Fibroblast of peridontal ligament (primary cell): ENCODE data around the gene PGAM1.
"Not testable (repeated sequence)": the region's sequence is repeated elsewhere in the genome, so short reads cannot be mapped to it uniquely, and the experiment has no call there.

Source experiments
- DNase-seq: peaks from one replicate; pipeline ENCODE4 v3.0.0-alpha.2; 2010; ENCODE audit errors: extremely low read depth

The PGAM1 gene

GRCh38 chr10:97456686-97457065 is 30.7 kb downstream of the PGAM1 start:
- no peak for DNase-seq

- no peak for DNase-seq
Observed at GRCh38 chr10:97459111-97459510, 33.1 kb downstream of the PGAM1 start.

- DNase-seq = no peak
Observed at GRCh38 chr10:97459933-97460332, 33.9 kb downstream of the PGAM1 start.

GRCh38 chr10:97462309-97462708 is 36.3 kb downstream of the PGAM1 start:
- no peak for DNase-seq

- DNase-seq = peak; percentile 82
Observed at GRCh38 chr10:97463363-97464132, 37.6 kb downstream of the PGAM1 start.

- DNase-seq = no peak
Observed at GRCh38 chr10:97464226-97464625, 38.2 kb downstream of the PGAM1 start.

- no peak for DNase-seq
Observed at GRCh38 chr10:97465982-97466381, 40.0 kb downstream of the PGAM1 start.

- no peak for DNase-seq
Observed at GRCh38 chr10:97466755-97467154, 40.8 kb downstream of the PGAM1 start.

GRCh38 chr10:97468162-97468561 is 42.2 kb downstream of the PGAM1 start:
- DNase-seq = no peak

DNA sequence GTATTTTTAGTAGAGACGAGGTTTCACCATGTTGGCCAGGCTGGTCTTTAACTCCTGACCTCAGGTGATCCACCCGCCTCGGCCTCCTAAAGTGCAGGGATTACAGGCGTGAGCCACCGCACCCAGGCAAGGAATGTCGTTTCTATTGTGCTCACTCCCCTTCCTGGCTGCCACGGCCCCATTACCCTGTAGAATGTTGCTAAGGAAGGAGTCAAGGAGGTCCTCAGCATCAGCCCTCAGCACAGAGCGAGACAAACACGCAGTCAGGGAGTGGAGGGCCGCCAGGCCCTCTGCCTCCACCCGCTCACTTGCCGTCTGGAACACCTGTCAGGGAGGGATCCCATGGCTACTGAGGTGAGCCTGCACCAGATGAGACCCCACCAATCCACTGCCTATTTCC is 42.8 kb downstream of the PGAM1 start:
- not testable (repeated sequence) for DNase-seq

GRCh38 chr10:97474918-97475317 is 48.9 kb downstream of the PGAM1 start:
- no peak for DNase-seq

DNA sequence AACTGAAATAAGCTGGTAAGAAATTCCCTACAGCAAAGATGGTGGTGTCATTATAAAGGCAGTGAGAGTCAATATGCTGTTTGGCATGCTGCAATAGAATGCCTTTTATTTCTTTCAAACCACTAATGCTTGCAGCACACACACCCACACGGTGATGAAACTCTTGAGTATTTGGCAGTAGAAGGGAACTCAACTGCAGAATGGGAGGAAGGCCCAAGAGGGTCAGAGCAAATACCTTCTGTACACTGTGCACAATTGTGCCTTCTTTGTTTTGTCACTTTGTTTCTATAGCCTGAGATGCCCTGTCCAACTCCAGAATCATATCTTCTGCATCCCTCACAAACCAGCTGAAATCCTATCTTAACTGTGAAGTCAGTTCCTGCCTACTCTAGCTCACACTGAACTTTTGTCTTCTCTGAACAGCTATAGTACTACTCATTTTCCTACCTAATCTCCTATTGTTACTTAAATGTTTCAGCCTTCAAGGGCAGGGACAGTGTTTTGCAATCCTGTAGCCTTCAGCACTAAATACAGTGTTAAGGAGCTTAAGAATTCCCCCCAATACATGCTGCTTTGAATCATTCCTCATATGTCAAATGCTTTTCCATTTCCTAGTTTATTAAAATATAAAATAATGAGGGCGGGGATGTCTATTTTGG is 50.1 kb downstream of the PGAM1 start:
- DNase-seq = peak; percentile 86

GRCh38 chr10:97479410-97479809 is 53.4 kb downstream of the PGAM1 start:
- not testable (repeated sequence) for DNase-seq

DNA sequence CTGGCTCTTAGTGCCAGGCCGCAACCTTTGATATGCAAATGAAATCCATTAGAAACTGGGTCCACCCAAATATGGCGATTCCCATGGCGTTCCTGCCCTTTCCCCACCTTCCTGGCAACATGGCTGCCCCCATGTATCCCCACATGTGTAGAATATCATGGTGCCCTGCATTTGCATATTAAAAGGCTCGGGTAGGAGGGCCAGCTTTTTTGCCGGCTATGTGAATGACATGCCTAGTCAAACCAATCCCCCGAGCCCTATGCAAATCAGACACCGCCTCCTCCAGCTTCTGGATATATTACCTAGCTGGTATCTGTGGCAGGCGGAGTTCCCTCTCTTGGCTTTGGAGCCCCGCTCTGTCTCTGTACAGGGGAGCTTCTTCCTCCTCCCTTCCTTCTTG is 53.9 kb downstream of the PGAM1 start:
- DNase-seq = no peak

DNA sequence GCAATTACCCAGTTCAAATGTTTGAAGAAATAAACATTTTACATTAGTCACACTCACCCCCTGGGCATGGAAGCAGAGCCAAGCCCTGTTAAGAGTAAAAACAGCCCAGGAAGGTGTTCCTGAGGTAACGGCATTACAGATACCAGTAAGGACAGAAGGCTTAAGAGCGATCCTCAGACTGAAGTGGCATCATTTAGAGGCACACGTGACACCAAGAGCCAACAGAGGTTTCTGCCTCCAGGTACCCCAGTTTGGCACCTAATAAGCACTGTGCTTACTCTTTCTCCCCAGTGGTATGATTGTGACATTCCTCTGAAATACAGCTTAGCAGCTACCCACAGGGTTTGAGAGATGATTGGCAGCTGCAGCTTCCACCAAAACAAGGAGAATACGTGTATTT is 55.1 kb downstream of the PGAM1 start:
- no peak for DNase-seq

- no peak for DNase-seq
Observed at GRCh38 chr10:97482381-97482780, 56.4 kb downstream of the PGAM1 start.
